Measurements from ENCODE around the gene LEF1. TPM values are rescaled to one million over a fixed set of nuclear protein-coding genes. Genes with fewer than 3 reads are reported as not detected.
A peak's percentile ranks its signal among the peaks of the same experiment; 100 is the strongest.

Gene LEF1
- total RNA-seq, 2 donors from 2014 or later, result 130 to 175 TPM

- ATAC-seq (replicated peaks in 1 of 2) (peak; percentile 30 to 38), DNase-seq (peak; percentile 56 to 70)
- Mint-ChIP-seq H3K27ac (peak overlapping the region; percentile 84), H3K4me1 (ENCODE audit: low read depth) (peaks cover 59% of the 10 kb centered on the region), H3K9me3 (no peaks in the 10 kb centered on the region), H3K27me3 (ENCODE audit: low read depth) (peaks cover 8% of the 10 kb centered on the region), H3K4me3 (peak overlapping the region; percentile 100), H3K36me3 (ENCODE audit: insufficient read depth in 2 of 2) (peaks cover 4 to 10% of the 10 kb centered on the region in 2 donors)
These were observed 3.6 kb upstream of the LEF1 start for GRCh38 chr4:108172231-108172752.

GRCh38 chr4:108171339-108172230 lies 2.9 kb upstream of the LEF1 start:
- H3K4me3 Mint-ChIP-seq, result peak overlapping the region; percentile 100
- H3K4me1 Mint-ChIP-seq (ENCODE audit: low read depth), result peaks cover 59% of the 10 kb centered on the region
- peak overlapping the region; percentile 84 for H3K27ac Mint-ChIP-seq
- ATAC-seq (replicated peaks in 1 of 2) (peak; percentile 5 to 15), DNase-seq (peak; percentile 64 to 73)
- H3K9me3 Mint-ChIP-seq, result no peaks in the 10 kb centered on the region
- peaks cover 8% of the 10 kb centered on the region for H3K27me3 Mint-ChIP-seq (ENCODE audit: low read depth)
- peaks cover 8 to 13% of the 10 kb centered on the region in 2 donors for H3K36me3 Mint-ChIP-seq (ENCODE audit: insufficient read depth in 2 of 2)

GRCh38 chr4:108170631-108171338 lies 2.1 kb upstream of the LEF1 start:
- ATAC-seq (replicated peaks in 1 of 2), result no peak
- H3K4me1 Mint-ChIP-seq (ENCODE audit: low read depth), result peaks cover 53% of the 10 kb centered on the region
- H3K9me3 Mint-ChIP-seq, result no peaks in the 10 kb centered on the region
- no peak for DNase-seq
- H3K36me3 Mint-ChIP-seq (ENCODE audit: insufficient read depth in 2 of 2), result peaks cover 8 to 11% of the 10 kb centered on the region in 2 donors
- peak overlapping the region; percentile 64 for H3K27ac Mint-ChIP-seq
- peak overlapping the region; percentile 100 for H3K4me3 Mint-ChIP-seq
- H3K27me3 Mint-ChIP-seq (ENCODE audit: low read depth), result peaks cover 8% of the 10 kb centered on the region

- peaks cover 53% of the 10 kb centered on the region for H3K4me1 Mint-ChIP-seq (ENCODE audit: low read depth)
- peaks cover 10 to 17% of the 10 kb centered on the region in 2 donors for H3K36me3 Mint-ChIP-seq (ENCODE audit: insufficient read depth in 2 of 2)
- H3K4me3 Mint-ChIP-seq, result peak overlapping the region; percentile 100
- peaks cover 8% of the 10 kb centered on the region for H3K27me3 Mint-ChIP-seq (ENCODE audit: low read depth)
- H3K9me3 Mint-ChIP-seq, result no peaks in the 10 kb centered on the region
- no peak for ATAC-seq (replicated peaks in 1 of 2)
- peak overlapping the region; percentile 44 for H3K27ac Mint-ChIP-seq
- DNase-seq, result no peak
These were observed 932 bp upstream of the LEF1 start for GRCh38 chr4:108169664-108170063.

GRCh38 chr4:108168160-108168670 lies 517 bp downstream of the LEF1 start:
- no peak for DNase-seq
- H3K27ac Mint-ChIP-seq, result peak overlapping the region; percentile 96
- no peaks in the 10 kb centered on the region for H3K9me3 Mint-ChIP-seq
- ATAC-seq (replicated peaks in 1 of 2), result no peak
- H3K36me3 Mint-ChIP-seq (ENCODE audit: insufficient read depth in 2 of 2), result peaks cover 10 to 14% of the 10 kb centered on the region in 2 donors
- peaks cover 8% of the 10 kb centered on the region for H3K27me3 Mint-ChIP-seq (ENCODE audit: low read depth)
- H3K4me3 Mint-ChIP-seq, result peak overlapping the region; percentile 100
- peaks cover 48% of the 10 kb centered on the region for H3K4me1 Mint-ChIP-seq (ENCODE audit: low read depth)

- H3K36me3 Mint-ChIP-seq (ENCODE audit: insufficient read depth in 2 of 2), result peaks cover 12 to 23% of the 10 kb centered on the region in 2 donors
- ATAC-seq (replicated peaks in 1 of 2) (peak; percentile 50 to 56), DNase-seq (peak; percentile 81 to 85)
- H3K4me3 Mint-ChIP-seq, result peak overlapping the region; percentile 100
- H3K9me3 Mint-ChIP-seq, result no peaks in the 10 kb centered on the region
- H3K27ac Mint-ChIP-seq, result peak overlapping the region; percentile 99
- peaks cover 60% of the 10 kb centered on the region for H3K4me1 Mint-ChIP-seq (ENCODE audit: low read depth)
- H3K27me3 Mint-ChIP-seq (ENCODE audit: low read depth), result peaks cover 8% of the 10 kb centered on the region
These were observed 2.1 kb downstream of the LEF1 start for GRCh38 chr4:108166441-108167315.

- peak; percentile 54 to 57 for DNase-seq
- Mint-ChIP-seq H3K36me3 (ENCODE audit: insufficient read depth in 2 of 2) (peaks cover 12 to 27% of the 10 kb centered on the region in 2 donors), H3K27ac (peak overlapping the region; percentile 83), H3K27me3 (ENCODE audit: low read depth) (peaks cover 8% of the 10 kb centered on the region), H3K4me1 (ENCODE audit: low read depth) (peaks cover 60% of the 10 kb centered on the region), H3K9me3 (no peaks in the 10 kb centered on the region), H3K4me3 (peak overlapping the region; percentile 100)
- ATAC-seq (replicated peaks in 1 of 2), result peak; percentile 24 to 25
These were observed 2.7 kb downstream of the LEF1 start for GRCh38 chr4:108166038-108166437.

GRCh38 chr4:108165586-108165985 lies 3.1 kb downstream of the LEF1 start:
- Mint-ChIP-seq H3K27ac (peak overlapping the region; percentile 83), H3K4me3 (peak overlapping the region; percentile 100), H3K4me1 (ENCODE audit: low read depth) (peaks cover 60% of the 10 kb centered on the region), H3K9me3 (no peaks in the 10 kb centered on the region), H3K27me3 (ENCODE audit: low read depth) (peaks cover 8% of the 10 kb centered on the region), H3K36me3 (ENCODE audit: insufficient read depth in 2 of 2) (peaks cover 15 to 29% of the 10 kb centered on the region in 2 donors)
- ATAC-seq (replicated peaks in 1 of 2), result peak; percentile 7 to 20
- peak in 1 of 2 donors; percentile 42 for DNase-seq

- ATAC-seq (replicated peaks in 1 of 2), result no peak
- peaks cover 64% of the 10 kb centered on the region for H3K4me1 Mint-ChIP-seq (ENCODE audit: low read depth)
- no peak for DNase-seq
- no peaks in the 10 kb centered on the region for H3K27me3 Mint-ChIP-seq (ENCODE audit: low read depth)
- H3K4me3 Mint-ChIP-seq, result peak overlapping the region; percentile 87 to 100
- H3K9me3 Mint-ChIP-seq, result no peaks in the 10 kb centered on the region
- peak overlapping the region; percentile 97 for H3K27ac Mint-ChIP-seq
- peaks cover 14 to 36% of the 10 kb centered on the region in 2 donors for H3K36me3 Mint-ChIP-seq (ENCODE audit: insufficient read depth in 2 of 2)
These were observed 5.4 kb downstream of the LEF1 start for GRCh38 chr4:108163351-108163750.

- Mint-ChIP-seq H3K4me3 (peak overlapping the region; percentile 65 to 83), H3K27me3 (ENCODE audit: low read depth) (no peaks in the 10 kb centered on the region), H3K4me1 (ENCODE audit: low read depth) (peaks cover 89% of the 10 kb centered on the region), H3K9me3 (no peaks in the 10 kb centered on the region), H3K27ac (peak overlapping the region; percentile 94), H3K36me3 (ENCODE audit: insufficient read depth in 2 of 2) (peaks cover 8 to 29% of the 10 kb centered on the region in 2 donors)
- ATAC-seq (replicated peaks in 1 of 2) (peak; percentile 31 to 45), DNase-seq (no peak)
These were observed 7.9 kb downstream of the LEF1 start for GRCh38 chr4:108160741-108161352.

GRCh38 chr4:108159845-108160244 lies 8.9 kb downstream of the LEF1 start:
- no peak for DNase-seq

GRCh38 chr4:108157655-108158054 lies 11.1 kb downstream of the LEF1 start:
- Mint-ChIP-seq H3K9me3 (no peaks in the 10 kb centered on the region), H3K36me3 (ENCODE audit: insufficient read depth in 2 of 2) (peaks cover 8 to 21% of the 10 kb centered on the region in 2 donors), H3K4me3 (peak overlapping the region; percentile 65 to 83), H3K27me3 (ENCODE audit: low read depth) (no peaks in the 10 kb centered on the region), H3K4me1 (ENCODE audit: low read depth) (peaks cover 92% of the 10 kb centered on the region), H3K27ac (peak overlapping the region; percentile 92)
- DNase-seq (no peak), ATAC-seq (replicated peaks in 1 of 2) (no peak)

More at GRCh38 chr4:108159845-108160244, 8.9 kb downstream of the LEF1 start:
- Mint-ChIP-seq H3K9me3 (no peaks in the 10 kb centered on the region), H3K27me3 (ENCODE audit: low read depth) (no peaks in the 10 kb centered on the region), H3K36me3 (ENCODE audit: insufficient read depth in 2 of 2) (peaks cover 6 to 24% of the 10 kb centered on the region in 2 donors), H3K27ac (peak overlapping the region; percentile 78), H3K4me1 (ENCODE audit: low read depth) (peaks cover 93% of the 10 kb centered on the region), H3K4me3 (peak overlapping the region; percentile 65 to 83)
- ATAC-seq (replicated peaks in 1 of 2), result peak; percentile 44 to 47

Data from activated T-cell treated with anti-CD3 and anti-CD28 coated beads, Interleukin-2, amount 50 U/mL, for 72 hours (primary cell).